ENCODE results near the gene AQP12B. TPM values are rescaled to one million over a fixed set of nuclear protein-coding genes. Genes with fewer than 3 reads are reported as not detected.
"Not testable (repeated sequence)": the region's sequence is repeated elsewhere in the genome, so short reads cannot be mapped to it uniquely, and the experiment has no call there.

The AQP12B gene
- total RNA-seq, 1 donor from 2014 or later = not detected

GRCh38 chr2:240703417-240704341, 21.0 kb upstream of the AQP12B start:
- DNase-seq (ENCODE audit: low spot score, unreplicated experiment) = no peak
- Mint-ChIP-seq H3K27ac (no peak overlapping the region), H3K27me3 (peaks cover 29% of the 10 kb centered on the region), H3K4me3 (ENCODE audit: low read depth) (no peak overlapping the region), H3K4me1 (ENCODE audit: low read depth) (peaks cover 1% of the 10 kb centered on the region), H3K36me3 (ENCODE audit: insufficient read depth) (no peaks in the 10 kb centered on the region), H3K9me3 (ENCODE audit: low read depth) (no peaks in the 10 kb centered on the region)
- TF ChIP-seq CTCF (IDR thresholded peaks at IDR 0.05; ENCODE audit: unreplicated experiment) = no peak

GRCh38 chr2:240702640-240703011, 19.9 kb upstream of the AQP12B start:
- TF ChIP-seq CTCF (IDR thresholded peaks at IDR 0.05; ENCODE audit: unreplicated experiment) = no peak
- Mint-ChIP-seq H3K36me3 (ENCODE audit: insufficient read depth) (no peaks in the 10 kb centered on the region), H3K9me3 (ENCODE audit: low read depth) (no peaks in the 10 kb centered on the region), H3K4me3 (ENCODE audit: low read depth) (no peak overlapping the region), H3K4me1 (ENCODE audit: low read depth) (peaks cover 1% of the 10 kb centered on the region), H3K27ac (no peak overlapping the region), H3K27me3 (peaks cover 21% of the 10 kb centered on the region)
- DNase-seq (ENCODE audit: low spot score, unreplicated experiment) = no peak

- Mint-ChIP-seq H3K27me3 (peaks cover 16% of the 10 kb centered on the region), H3K27ac (no peak overlapping the region), H3K4me1 (ENCODE audit: low read depth) (peaks cover 1% of the 10 kb centered on the region), H3K36me3 (ENCODE audit: insufficient read depth) (no peaks in the 10 kb centered on the region), H3K4me3 (ENCODE audit: low read depth) (no peak overlapping the region), H3K9me3 (ENCODE audit: low read depth) (no peaks in the 10 kb centered on the region)
- TF ChIP-seq CTCF (IDR thresholded peaks at IDR 0.05; ENCODE audit: unreplicated experiment) = no peak
- no peak for DNase-seq (ENCODE audit: low spot score, unreplicated experiment)
These were observed 19.3 kb upstream of the AQP12B start for GRCh38 chr2:240701736-240702639.

- Mint-ChIP-seq H3K27ac (no peak overlapping the region), H3K9me3 (ENCODE audit: low read depth) (no peaks in the 10 kb centered on the region), H3K4me3 (ENCODE audit: low read depth) (no peak overlapping the region), H3K36me3 (ENCODE audit: insufficient read depth) (no peaks in the 10 kb centered on the region), H3K4me1 (ENCODE audit: low read depth) (peaks cover 1% of the 10 kb centered on the region), H3K27me3 (peaks cover 15% of the 10 kb centered on the region)
- TF ChIP-seq CTCF (IDR thresholded peaks at IDR 0.05; ENCODE audit: unreplicated experiment) = no peak
- DNase-seq (ENCODE audit: low spot score, unreplicated experiment) = no peak
These were observed 18.5 kb upstream of the AQP12B start for GRCh38 chr2:240701091-240701735.

- H3K36me3 Mint-ChIP-seq (ENCODE audit: insufficient read depth); H3K4me1 Mint-ChIP-seq (ENCODE audit: low read depth); H3K9me3 Mint-ChIP-seq (ENCODE audit: low read depth); H3K4me3 Mint-ChIP-seq (ENCODE audit: low read depth); DNase-seq (ENCODE audit: low spot score, unreplicated experiment); H3K27ac Mint-ChIP-seq: not testable (repeated sequence)
- H3K27me3 Mint-ChIP-seq = peaks cover 14% of the 10 kb centered on the region
These were observed 17.9 kb upstream of the AQP12B start for GRCh38 chr2:240700616-240701015.

- DNase-seq (ENCODE audit: low spot score, unreplicated experiment); H3K27me3 Mint-ChIP-seq; H3K27ac Mint-ChIP-seq; H3K4me3 Mint-ChIP-seq (ENCODE audit: low read depth); H3K4me1 Mint-ChIP-seq (ENCODE audit: low read depth); H3K9me3 Mint-ChIP-seq (ENCODE audit: low read depth); H3K36me3 Mint-ChIP-seq (ENCODE audit: insufficient read depth): not testable (repeated sequence)
These were observed 17.1 kb upstream of the AQP12B start for GRCh38 chr2:240699835-240700234.

- not testable (repeated sequence) for H3K4me3 Mint-ChIP-seq (ENCODE audit: low read depth); H3K9me3 Mint-ChIP-seq (ENCODE audit: low read depth); H3K27me3 Mint-ChIP-seq; H3K27ac Mint-ChIP-seq; H3K36me3 Mint-ChIP-seq (ENCODE audit: insufficient read depth); H3K4me1 Mint-ChIP-seq (ENCODE audit: low read depth); DNase-seq (ENCODE audit: low spot score, unreplicated experiment)
These were observed 16.3 kb upstream of the AQP12B start for GRCh38 chr2:240698852-240699561.

- not testable (repeated sequence) for H3K27me3 Mint-ChIP-seq; H3K27ac Mint-ChIP-seq; DNase-seq (ENCODE audit: low spot score, unreplicated experiment); H3K9me3 Mint-ChIP-seq (ENCODE audit: low read depth); H3K4me3 Mint-ChIP-seq (ENCODE audit: low read depth); H3K36me3 Mint-ChIP-seq (ENCODE audit: insufficient read depth); H3K4me1 Mint-ChIP-seq (ENCODE audit: low read depth)
These were observed 13.8 kb upstream of the AQP12B start for GRCh38 chr2:240696469-240696868.

All from progenitor cell of endocrine pancreas (in vitro differentiated cells).